WI38 (cell line): ENCODE data around the gene CAPN14.

Experiments used
- H3K4me3 ChIP-seq: 2 replicates; pipeline ENCODE4 v1.5.1; 2011; ENCODE audit warnings: low read depth, mild to moderate bottlenecking, control low read depth, low read length
- TF ChIP-seq, protein P1 (sequence below): IDR thresholded peaks from 2 replicates; pipeline ENCODE4 v1.5.1; 2012; ENCODE audit warnings: low read depth, mild to moderate bottlenecking, control low read depth, low read length

The CAPN14 gene

DNA sequence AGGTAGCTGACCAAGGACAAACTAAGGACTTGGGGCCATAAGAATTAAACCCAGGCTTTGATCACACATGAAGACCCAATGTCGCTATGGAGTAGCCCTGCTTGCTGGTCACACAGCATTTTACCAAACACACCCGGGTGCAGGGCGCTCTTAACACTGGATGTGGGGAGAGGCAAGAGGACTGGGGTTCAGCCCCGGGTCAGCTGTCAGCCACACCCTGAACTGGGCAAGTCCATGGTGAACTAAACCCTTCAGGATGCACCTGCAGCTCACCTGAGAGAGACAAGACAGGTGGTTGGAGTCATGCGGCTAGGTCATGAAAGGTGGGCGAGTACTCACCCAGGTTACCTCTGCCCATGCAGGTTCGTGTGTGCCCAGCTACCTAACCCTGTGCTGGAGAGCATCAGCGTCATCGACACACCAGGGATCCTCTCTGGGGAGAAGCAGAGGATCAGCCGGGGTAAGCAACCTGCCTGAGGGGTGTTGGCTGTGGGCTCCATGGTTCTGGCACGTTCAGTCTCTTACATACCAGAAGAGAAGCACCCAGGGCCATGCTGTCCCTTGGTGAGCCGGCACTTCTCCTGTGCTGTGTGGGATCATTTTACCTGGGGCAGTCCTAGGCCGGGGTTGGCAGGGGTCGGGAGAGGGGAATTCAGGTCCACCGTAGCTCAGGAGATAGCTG is 31.8 kb upstream of the CAPN14 start:
- no peak overlapping the region for H3K4me3 ChIP-seq
- TF ChIP-seq, protein P1, sequence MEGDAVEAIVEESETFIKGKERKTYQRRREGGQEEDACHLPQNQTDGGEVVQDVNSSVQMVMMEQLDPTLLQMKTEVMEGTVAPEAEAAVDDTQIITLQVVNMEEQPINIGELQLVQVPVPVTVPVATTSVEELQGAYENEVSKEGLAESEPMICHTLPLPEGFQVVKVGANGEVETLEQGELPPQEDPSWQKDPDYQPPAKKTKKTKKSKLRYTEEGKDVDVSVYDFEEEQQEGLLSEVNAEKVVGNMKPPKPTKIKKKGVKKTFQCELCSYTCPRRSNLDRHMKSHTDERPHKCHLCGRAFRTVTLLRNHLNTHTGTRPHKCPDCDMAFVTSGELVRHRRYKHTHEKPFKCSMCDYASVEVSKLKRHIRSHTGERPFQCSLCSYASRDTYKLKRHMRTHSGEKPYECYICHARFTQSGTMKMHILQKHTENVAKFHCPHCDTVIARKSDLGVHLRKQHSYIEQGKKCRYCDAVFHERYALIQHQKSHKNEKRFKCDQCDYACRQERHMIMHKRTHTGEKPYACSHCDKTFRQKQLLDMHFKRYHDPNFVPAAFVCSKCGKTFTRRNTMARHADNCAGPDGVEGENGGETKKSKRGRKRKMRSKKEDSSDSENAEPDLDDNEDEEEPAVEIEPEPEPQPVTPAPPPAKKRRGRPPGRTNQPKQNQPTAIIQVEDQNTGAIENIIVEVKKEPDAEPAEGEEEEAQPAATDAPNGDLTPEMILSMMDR: no peak

DNA sequence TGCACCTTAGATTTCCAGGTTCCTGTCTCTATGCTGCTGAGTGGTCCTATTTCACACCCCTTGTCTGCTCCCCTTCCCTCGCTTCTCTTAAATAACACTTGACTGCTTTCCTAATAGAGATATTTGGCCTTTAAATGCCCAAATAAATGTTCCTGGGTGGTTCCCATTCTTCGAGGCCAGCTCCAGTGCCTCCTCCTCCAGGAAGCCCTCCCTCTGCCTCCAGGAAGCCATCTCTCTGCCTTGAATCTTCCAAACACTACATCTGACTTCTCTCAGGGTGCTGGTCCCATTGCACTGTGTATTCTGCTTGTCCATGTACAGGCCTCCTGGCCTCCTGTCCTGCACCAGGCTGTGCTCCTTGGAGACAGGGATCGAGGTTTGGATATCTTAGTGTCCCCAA is 30.8 kb upstream of the CAPN14 start:
- H3K4me3 ChIP-seq: no peak overlapping the region
- TF ChIP-seq, protein P1: no peak

DNA sequence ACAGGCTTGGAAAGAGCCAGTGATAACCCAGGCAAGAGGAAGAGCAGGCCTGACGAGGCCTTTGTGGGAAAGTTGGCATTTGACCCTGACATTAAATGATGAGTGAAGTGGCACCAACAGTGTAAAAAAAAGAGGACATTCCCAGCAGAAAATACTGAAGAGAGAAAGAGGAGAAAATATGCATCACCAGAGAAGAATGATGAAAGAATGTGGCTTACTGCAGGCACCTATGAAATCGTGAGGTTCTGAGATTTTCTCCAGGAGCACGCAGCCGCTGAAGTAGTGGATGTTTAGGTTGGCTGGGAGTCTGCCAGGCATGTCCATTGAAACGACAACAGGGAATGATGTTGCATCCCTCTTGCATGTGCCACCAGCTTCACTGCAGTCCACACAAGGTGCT is 30.4 kb upstream of the CAPN14 start:
- no peak overlapping the region for H3K4me3 ChIP-seq
- TF ChIP-seq, protein P1: no peak

DNA sequence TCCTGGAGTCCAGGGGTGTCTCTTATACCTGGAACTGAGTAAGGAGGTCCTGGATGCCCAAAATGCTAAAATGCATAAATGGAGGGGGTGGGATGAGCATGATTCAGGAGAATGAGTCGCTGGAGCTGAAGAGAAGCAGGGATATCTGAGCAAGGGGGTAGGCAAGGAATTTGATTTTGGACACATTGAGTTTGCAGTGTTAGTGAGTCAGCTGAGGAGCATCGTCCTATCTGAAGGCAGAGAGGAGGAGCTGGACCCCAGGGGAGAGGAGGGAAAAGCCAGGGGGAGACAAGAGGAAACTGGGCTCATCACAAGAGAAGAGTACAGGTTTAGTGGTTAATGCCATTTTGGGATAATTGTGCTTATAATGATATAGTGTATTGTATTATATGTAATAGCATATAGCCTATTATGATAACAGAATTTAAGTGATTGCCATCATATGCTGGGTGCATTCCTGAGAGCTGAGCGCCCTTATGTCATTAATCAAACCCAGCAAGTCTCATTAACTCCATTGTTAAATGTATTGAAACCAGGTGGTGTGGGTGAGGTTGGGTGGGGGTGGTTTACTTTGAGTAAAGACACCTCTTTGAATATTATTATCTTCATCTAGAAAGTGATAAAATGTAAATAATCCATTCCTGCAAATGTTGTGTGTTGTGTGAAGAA is 29.0 kb upstream of the CAPN14 start:
- H3K4me3 ChIP-seq: no peak overlapping the region
- TF ChIP-seq, protein P1: no peak

DNA sequence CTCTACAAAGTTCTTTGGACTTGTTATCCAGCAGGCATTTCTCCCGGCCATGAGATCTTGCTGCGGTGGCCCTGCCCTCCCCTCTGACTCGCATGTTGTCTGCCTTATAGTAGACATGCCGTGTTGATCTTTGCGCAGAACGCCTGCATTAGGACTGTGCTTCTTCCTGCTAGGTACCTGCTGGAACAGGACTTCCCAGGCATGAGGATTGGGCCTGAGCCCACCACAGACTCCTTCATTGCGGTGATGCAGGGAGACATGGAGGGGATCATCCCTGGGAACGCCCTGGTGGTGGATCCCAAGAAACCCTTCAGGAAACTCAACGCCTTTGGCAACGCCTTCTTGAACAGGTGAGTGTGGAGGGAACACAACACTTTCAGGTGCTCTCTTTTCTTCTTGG is 26.8 kb upstream of the CAPN14 start:
- TF ChIP-seq, protein P1: no peak
- no peak overlapping the region for H3K4me3 ChIP-seq

DNA sequence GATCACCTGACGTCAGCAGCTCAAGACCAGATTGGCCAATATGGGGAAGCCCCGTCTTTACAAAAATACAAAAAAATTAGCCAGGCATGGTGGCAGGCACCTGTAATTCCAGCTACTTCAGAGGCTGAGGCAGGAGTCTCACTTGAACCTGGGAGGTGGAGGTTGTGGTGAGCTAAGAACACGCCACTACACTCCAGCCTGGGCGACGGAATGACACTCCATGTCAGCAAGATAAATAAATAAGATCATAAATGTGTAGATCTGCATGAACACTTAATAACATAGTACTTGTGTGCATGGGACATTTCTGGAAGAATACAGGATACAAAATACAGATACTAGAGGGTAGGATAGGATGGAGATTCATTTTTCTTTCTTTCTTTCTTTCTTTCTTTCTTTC is 25.7 kb upstream of the CAPN14 start:
- H3K4me3 ChIP-seq: no peak overlapping the region
- TF ChIP-seq, protein P1: no peak

DNA sequence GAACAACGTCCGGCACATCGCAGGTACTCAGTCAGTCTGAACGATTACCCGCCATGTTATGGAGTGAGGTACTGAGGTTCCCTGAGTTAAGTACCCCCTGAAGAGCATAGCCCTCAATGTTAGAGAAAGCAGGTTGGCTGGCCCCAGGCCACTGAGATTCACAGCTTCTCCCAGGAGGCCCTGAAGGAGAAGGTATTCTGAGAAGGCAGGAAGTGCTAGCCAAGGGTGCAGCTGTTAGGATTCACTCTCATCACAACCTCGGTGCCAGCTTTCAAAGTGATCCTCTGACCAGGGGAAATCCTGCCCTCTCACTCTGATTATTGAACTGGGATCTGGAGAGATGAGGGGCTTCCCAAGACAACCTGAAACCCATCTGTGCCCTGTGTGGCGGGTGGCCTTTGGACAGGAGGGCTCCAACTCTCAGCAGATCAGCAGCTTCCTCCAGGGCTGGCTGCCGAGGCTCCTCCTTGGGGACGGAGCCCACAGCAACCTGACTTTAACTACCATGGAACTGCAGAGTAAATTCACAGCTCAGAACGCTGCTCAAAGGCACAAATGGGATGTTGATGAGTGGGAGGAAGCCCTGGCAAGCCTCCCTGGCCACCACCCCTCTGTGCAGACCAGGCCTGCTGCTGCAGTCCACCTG is 24.4 kb upstream of the CAPN14 start:
- no peak overlapping the region for H3K4me3 ChIP-seq
- TF ChIP-seq, protein P1: no peak
